Activated CD8-positive, alpha-beta memory T cell treated with anti-CD3 and anti-CD28 coated beads, Interleukin-2, amount 50 U/mL, for 1 hour (primary cell): ENCODE data around the gene ANKRD13C.
"Not testable (repeated sequence)": the region's sequence is repeated elsewhere in the genome, so short reads cannot be mapped to it uniquely, and the experiment has no call there.

Source experiments
- DNase-seq: peaks from one replicate; pipeline ENCODE4 v3.0.0-alpha.2; 2020; ENCODE audit errors: extremely low read depth

The ANKRD13C gene, protein sequence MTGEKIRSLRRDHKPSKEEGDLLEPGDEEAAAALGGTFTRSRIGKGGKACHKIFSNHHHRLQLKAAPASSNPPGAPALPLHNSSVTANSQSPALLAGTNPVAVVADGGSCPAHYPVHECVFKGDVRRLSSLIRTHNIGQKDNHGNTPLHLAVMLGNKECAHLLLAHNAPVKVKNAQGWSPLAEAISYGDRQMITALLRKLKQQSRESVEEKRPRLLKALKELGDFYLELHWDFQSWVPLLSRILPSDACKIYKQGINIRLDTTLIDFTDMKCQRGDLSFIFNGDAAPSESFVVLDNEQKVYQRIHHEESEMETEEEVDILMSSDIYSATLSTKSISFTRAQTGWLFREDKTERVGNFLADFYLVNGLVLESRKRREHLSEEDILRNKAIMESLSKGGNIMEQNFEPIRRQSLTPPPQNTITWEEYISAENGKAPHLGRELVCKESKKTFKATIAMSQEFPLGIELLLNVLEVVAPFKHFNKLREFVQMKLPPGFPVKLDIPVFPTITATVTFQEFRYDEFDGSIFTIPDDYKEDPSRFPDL

DNA sequence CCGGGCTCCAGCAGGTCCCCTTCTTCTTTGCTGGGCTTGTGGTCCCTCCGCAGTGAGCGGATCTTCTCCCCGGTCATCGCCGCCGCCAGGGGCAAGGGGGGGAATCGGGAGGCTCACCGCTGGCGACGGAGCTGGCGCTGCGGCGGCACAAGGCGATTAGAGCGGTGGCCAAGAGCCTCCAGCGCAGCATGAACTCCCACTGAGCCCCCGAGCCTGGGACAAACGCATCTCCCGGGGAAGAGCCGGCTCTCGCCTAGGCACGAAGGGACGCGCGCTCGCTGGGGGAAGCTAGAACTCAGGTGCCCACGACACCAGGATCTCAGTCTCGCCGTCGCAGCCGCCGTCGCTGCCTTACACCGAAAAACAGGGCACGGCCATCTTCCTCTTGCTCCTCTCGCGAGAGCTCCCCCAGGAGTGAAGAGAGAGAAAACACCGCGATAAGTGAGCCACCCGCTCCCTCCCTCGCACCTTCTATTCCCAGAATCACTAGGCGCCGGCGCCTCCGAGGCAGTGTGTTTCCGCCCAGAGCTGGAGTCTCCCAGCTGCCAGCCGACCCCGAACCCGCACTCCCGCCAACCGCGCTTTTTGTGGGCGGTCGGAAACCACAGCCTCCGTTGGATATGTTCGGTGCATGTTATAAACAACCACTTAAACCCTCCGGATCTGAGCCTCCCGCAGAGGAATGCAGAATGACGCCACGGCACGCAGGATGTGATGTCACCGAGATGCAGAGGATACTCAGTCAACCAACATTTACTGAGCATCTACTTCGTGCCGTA lies at the start of gene ANKRD13C:
Gene ANKRD13C, minus strand, starts transcription at position 391 of the 779 bp plus-strand sequence. Its CDS starts 314 bp downstream, at position 77.
- DNase-seq: peak; percentile 75

- no peak for DNase-seq
These were observed 49.2 kb upstream of the ANKRD13C start for GRCh38 chr1:70403759-70404158.

DNA sequence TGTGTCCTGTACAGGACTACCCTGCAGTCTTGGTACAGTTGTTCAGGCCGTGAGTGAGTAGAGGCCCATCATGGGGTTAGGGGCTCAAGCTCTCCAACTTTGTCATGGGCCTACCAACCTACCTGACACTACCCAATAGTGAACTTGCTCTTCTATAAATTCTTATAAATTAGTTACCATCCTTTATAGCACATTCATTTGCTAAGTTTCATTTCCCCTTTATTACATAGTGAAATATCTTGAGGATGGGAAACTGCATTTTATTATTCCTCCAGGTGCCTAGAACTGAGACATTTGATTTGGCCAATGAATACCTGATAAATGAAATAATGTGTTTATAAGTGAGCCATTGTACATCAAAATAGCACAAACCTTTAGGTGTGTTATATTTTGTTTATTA lies 47.5 kb upstream of the ANKRD13C start:
- DNase-seq: no peak

GRCh38 chr1:70400335-70400734 lies 45.8 kb upstream of the ANKRD13C start:
- DNase-seq: no peak

DNA sequence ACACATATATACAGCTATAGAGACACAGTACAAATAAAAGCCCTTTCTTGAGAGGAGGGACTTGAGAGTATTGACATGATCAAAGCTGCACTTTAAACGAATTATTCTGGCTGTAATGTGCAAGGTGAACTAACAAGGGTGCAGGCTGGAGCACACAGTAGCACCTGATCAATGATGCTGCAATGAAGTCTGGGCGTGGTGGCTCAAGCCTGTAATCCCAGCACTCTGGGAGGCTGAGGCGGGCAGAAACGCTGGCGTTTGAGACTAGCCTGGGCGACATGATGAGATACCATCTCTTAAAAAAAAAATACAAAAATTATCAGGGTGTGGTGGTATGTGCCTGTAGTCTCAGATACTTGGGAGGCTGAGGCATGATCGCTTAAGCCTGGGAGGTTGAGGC lies 42.5 kb upstream of the ANKRD13C start:
- DNase-seq: no peak

GRCh38 chr1:70396607-70397006 lies 42.1 kb upstream of the ANKRD13C start:
- DNase-seq: no peak

- DNase-seq: no peak
These were observed 38.1 kb upstream of the ANKRD13C start for GRCh38 chr1:70392626-70393025.

DNA sequence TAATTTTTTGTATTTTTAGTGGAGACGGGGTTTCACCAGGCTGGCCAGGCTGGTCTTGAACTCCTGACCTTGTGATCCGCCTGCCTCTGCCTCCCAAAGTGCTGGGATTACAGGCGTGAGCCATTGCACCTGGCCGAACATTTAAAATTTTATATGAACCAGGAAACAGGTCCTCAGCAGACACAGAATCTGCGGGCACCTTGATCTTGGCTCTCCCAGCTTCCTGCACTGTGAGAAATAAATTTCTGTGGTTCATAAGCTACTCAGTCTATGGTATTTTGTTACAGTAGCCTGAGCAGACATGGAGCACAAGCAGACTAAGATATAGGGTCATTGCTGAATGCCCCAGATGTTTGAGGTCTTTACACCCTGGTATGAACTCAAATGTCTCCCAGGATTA lies 33.0 kb upstream of the ANKRD13C start:
- no peak for DNase-seq

GRCh38 chr1:70386121-70386520 lies 31.6 kb upstream of the ANKRD13C start:
- no peak for DNase-seq

DNA sequence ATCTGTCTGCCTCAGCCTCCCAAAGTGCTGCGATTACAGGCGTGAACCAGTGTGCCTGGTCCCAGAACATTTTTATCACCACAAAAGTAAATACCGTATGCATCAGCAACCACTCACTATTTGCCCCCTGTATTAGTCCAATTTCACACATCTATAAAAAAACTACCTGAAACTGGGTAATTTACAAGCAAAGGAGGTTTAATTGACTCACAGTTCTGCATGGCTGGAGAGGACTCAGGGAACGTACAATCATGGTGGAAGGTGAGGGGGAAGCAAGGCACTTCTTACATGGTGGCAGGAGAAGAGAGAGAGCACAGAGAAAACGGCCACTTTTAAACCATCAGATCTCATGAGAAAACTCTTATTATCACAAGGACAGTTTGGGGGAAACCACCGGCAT lies 31.0 kb upstream of the ANKRD13C start:
- no peak for DNase-seq

DNA sequence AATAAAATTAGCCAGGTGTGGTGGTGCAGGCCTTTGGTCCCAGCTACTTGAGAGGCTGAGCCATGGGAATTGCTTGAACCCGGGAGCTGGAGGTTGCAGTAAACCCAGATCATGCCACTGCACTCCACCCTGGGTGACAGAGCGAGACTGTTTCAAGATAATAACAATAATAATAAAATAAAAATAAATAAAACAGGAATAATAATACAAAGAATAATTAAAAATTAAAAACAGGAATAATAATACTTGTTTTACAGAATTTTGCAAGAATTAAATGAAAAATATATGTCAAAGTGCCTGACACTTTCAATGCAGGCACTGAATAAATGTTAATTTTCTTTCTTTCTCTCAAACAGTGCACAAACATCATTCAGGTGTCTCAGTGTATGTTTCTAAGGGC lies 30.0 kb upstream of the ANKRD13C start:
- DNase-seq: no peak

DNA sequence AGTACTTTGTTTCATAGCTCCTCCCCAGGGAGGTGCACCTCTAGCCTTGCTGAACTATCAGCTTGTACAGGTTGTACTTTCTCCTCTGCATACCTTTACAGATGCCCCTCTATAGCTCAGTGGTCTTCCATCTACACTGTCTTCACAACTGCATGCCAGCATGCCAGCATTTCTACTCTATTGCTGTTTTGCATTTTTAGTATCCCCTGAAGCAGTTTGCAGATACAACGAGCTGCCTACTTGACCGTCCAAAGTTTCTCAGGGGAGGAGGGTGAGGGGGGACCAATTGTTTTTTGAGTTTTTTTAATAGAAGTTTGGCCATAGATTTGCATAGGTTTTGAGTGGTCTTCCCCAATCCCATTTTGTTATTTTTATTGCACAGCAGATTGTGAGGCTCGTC lies 29.0 kb upstream of the ANKRD13C start:
- no peak for DNase-seq

DNA sequence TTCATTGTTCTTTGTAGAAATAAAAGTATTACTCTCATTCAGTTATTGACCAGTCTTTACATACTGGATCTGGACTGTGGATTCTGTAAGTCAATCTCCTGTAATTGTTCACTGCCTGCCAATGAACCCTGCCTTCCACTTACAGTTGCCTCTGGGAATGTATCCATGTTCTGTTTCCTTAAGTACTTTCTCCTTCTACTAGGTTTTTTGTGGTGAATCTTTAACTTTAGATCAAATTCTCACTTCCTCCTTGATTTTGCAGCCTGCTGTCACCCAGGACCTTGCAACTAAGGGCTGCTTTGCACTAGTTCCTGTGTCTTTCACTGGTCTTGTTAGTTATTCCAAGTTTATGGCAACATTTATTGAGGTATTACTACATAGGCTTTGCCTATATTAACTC lies 28.2 kb upstream of the ANKRD13C start:
- no peak for DNase-seq

- DNase-seq: no peak
These were observed 21.7 kb upstream of the ANKRD13C start for GRCh38 chr1:70376196-70376595.

DNA sequence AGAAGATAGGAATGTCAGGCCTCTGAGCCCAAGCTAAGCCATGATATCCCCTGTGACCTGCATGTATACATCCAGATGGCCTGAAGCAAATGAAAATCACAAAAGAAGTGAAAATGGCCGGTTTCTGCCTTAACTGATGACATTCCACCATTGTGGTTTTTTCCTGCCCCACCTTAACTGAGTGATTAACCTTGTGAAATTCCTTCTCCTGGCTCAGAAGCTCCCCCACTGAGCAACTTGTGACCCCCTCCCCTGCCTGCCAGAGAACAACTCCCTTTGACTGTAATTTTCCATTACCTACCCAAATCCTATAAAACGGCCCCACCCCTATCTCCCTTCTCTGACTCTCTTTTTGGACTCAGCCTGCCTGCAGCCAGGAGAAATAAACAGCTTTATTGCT lies 19.1 kb upstream of the ANKRD13C start:
- DNase-seq: not testable (repeated sequence)

DNA sequence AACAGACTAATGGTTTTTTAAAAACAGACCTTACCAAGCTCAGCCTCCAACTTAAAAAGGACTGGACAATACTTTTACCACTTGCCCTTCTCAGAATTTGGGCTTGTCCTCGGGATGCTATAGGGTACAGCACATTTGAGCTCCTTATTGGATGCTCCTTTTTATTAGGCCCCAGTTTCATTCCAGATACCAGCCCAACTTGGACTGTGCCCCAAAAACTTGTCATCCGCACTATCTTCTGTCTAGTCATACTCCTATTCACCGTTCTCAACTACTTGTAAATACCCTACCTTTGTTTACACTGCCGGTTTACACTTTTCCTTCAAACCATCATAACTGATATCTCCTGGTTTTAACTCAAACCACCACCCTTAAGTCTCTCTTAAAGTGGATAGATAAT lies 17.9 kb upstream of the ANKRD13C start:
- DNase-seq: no peak

DNA sequence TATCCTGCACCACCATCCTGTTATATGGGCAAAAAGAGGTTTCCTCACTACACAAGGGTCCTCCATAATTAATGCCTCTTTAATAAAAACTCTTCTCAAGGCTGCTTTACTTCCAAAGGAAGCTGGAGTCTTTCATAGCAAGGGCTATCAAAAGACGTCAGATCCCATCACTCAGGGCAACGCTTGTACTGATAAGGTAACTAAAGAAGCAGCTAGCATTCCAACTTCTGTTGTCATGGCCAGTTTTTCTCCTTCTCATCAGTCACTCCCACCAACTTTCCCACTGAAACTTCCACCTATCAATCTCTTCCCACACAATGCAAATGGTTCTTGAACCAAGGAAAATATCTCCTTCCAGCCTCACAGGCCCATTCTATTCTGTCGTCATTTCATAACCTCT lies 17.1 kb upstream of the ANKRD13C start:
- not testable (repeated sequence) for DNase-seq

GRCh38 chr1:70367397-70367796 lies 12.9 kb upstream of the ANKRD13C start:
- DNase-seq: not testable (repeated sequence)

DNA sequence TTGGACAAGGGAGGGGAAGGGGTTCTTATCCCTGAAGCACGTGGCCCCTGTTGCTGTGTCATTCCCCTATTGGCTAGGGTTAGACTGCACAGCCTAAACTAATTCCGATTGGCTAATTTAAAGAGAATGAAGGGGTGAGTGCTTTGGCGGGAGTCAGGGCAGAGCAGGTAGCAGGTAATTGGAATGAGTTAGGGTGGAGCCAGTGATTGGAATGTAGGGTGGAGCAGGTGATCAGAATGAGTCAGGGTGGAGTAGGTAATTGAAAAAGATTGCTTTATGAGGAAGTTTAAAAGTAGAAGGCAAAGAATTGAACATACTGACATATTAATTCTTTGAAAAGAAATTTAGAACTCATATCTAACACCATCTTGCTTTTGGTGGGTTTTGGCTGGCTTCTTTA lies 12.5 kb upstream of the ANKRD13C start:
- DNase-seq: not testable (repeated sequence)

GRCh38 chr1:70366425-70366952 lies 12.0 kb upstream of the ANKRD13C start:
- DNase-seq: not testable (repeated sequence)

DNA sequence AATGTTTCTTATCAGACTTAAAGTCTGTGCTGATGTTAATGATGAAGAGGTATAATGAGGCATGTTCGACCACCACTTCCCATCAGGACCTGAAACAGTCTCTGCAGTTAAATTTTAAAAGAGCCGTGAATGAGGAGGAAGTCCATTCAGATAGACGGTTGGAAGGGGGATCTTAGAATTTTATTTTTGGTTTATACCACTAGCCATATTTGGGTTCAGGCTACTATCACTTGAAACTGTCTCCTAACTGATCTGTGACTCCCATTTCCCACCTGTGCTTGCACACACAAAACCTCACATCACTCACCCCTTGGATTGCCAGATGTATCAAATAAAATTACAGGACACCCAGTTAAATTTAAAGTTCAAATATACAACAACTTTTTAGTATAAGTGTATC lies 9.9 kb upstream of the ANKRD13C start:
- no peak for DNase-seq

GRCh38 chr1:70361727-70362398 lies 7.3 kb upstream of the ANKRD13C start:
- DNase-seq: no peak
